Cardiac muscle cell (in vitro differentiated cells and primary cell): ENCODE results near the gene PRDX6. TPM values are rescaled to one million over a fixed set of nuclear protein-coding genes. Genes with fewer than 3 reads are reported as not detected.

ENCODE experiments used
- DNase-seq, 2 donors: peaks; one replicate each; pipeline versions ENCODE4 v3.0.0 to v3.0.0-alpha.2; 2010 to 2017; ENCODE audit warnings: low read depth in 1 of 2, low spot score in 1 of 2
- H3K27ac ChIP-seq: fragments of 200-600 bp; sonication (generic); 2 replicates; pipeline ENCODE4 v1.5.1; 2016
- H3K27me3 ChIP-seq: fragments of 200-600 bp; sonication (generic); 2 replicates; pipeline ENCODE4 v1.6.0; 2016; ENCODE audit warnings: control low read depth
- H3K36me3 ChIP-seq: fragments of 200-600 bp; sonication (generic); 2 replicates; pipeline ENCODE4 v1.5.1; 2016; ENCODE audit warnings: control low read depth
- H3K4me1 ChIP-seq: fragments of 200-600 bp; sonication (generic); 2 replicates; pipeline ENCODE4 v1.8.1; 2017; ENCODE audit warnings: low read depth, mild to moderate bottlenecking, mixed run types
- H3K4me3 ChIP-seq: fragments of 200-600 bp; sonication (generic); 2 replicates; pipeline ENCODE4 v1.5.1; 2016; ENCODE audit warnings: mild to moderate bottlenecking
- H3K9me3 ChIP-seq: fragments of 200-600 bp; sonication (generic); 2 replicates; pipeline ENCODE4 v1.5.1; 2017; ENCODE audit warnings: low read depth, mild to moderate bottlenecking, control low read depth
- CTCF ChIP-seq: IDR thresholded peaks from 2 replicates; pipeline ENCODE4 v1.5.1; 2012; ENCODE audit warnings: low read depth, mild to moderate bottlenecking, low read length
- polyA plus RNA-seq: library from polyadenylated mRNA; unstranded; fragments of >200 nt; fragmentation: Nextera tagmentation; extraction: Ambion mirVana; gene quantifications from 2 replicates; pipeline ENCODE4 v1.2.1, GENCODE V29; 2016
- total RNA-seq: library from RNA; depleted of rRNA; stranded (reverse); fragments of >200 nt; gene quantifications from 2 replicates; pipeline ENCODE4 v1.2.3, GENCODE V29; 2016

The PRDX6 gene
- total and polyA plus RNA-seq, 2 experiments from 2014 or later, result 383 to 433 TPM

GRCh38 chr1:173445164-173445563 is 32.0 kb upstream of the PRDX6 start:
- H3K4me1 ChIP-seq, result peaks cover 5% of the 10 kb centered on the region
- H3K9me3 ChIP-seq, result no peaks in the 10 kb centered on the region
- no peak overlapping the region for H3K27ac ChIP-seq
- no peak for DNase-seq
- H3K4me3 ChIP-seq, result no peak overlapping the region
- TF ChIP-seq CTCF, result no peak
- H3K36me3 ChIP-seq, result no peaks in the 10 kb centered on the region
- H3K27me3 ChIP-seq, result no peaks in the 10 kb centered on the region

GRCh38 chr1:173445656-173446055 is 31.5 kb upstream of the PRDX6 start:
- H3K36me3 ChIP-seq, result no peaks in the 10 kb centered on the region
- no peaks in the 10 kb centered on the region for H3K27me3 ChIP-seq
- H3K4me1 ChIP-seq, result peaks cover 5% of the 10 kb centered on the region
- H3K4me3 ChIP-seq, result no peak overlapping the region
- DNase-seq, result no peak
- no peaks in the 10 kb centered on the region for H3K9me3 ChIP-seq
- no peak overlapping the region for H3K27ac ChIP-seq
- TF ChIP-seq CTCF, result no peak

GRCh38 chr1:173447224-173447623 is 29.9 kb upstream of the PRDX6 start:
- no peak for TF ChIP-seq CTCF
- no peak overlapping the region for H3K4me3 ChIP-seq
- H3K27ac ChIP-seq, result no peak overlapping the region
- H3K36me3 ChIP-seq, result no peaks in the 10 kb centered on the region
- peaks cover 5% of the 10 kb centered on the region for H3K4me1 ChIP-seq
- DNase-seq, result no peak
- H3K27me3 ChIP-seq, result no peaks in the 10 kb centered on the region
- H3K9me3 ChIP-seq, result no peaks in the 10 kb centered on the region

GRCh38 chr1:173448945-173449344 is 28.2 kb upstream of the PRDX6 start:
- no peaks in the 10 kb centered on the region for H3K9me3 ChIP-seq
- no peaks in the 10 kb centered on the region for H3K27me3 ChIP-seq
- H3K4me3 ChIP-seq, result no peak overlapping the region
- H3K36me3 ChIP-seq, result no peaks in the 10 kb centered on the region
- H3K27ac ChIP-seq, result no peak overlapping the region
- peaks cover 5% of the 10 kb centered on the region for H3K4me1 ChIP-seq
- no peak for DNase-seq
- no peak for TF ChIP-seq CTCF

- H3K9me3 ChIP-seq, result no peaks in the 10 kb centered on the region
- TF ChIP-seq CTCF, result no peak
- no peaks in the 10 kb centered on the region for H3K27me3 ChIP-seq
- H3K4me3 ChIP-seq, result no peak overlapping the region
- DNase-seq, result no peak
- H3K27ac ChIP-seq, result no peak overlapping the region
- H3K4me1 ChIP-seq, result no peaks in the 10 kb centered on the region
- H3K36me3 ChIP-seq, result no peaks in the 10 kb centered on the region
These were observed 25.2 kb upstream of the PRDX6 start for GRCh38 chr1:173451981-173452380.

GRCh38 chr1:173453982-173454381 is 23.2 kb upstream of the PRDX6 start:
- no peak overlapping the region for H3K4me3 ChIP-seq
- no peak for TF ChIP-seq CTCF
- no peaks in the 10 kb centered on the region for H3K9me3 ChIP-seq
- no peaks in the 10 kb centered on the region for H3K4me1 ChIP-seq
- H3K36me3 ChIP-seq, result no peaks in the 10 kb centered on the region
- no peaks in the 10 kb centered on the region for H3K27me3 ChIP-seq
- H3K27ac ChIP-seq, result peak overlapping the region; percentile 14
- no peak for DNase-seq
